GM12878 (cell line): Measurements from ENCODE around the gene MBLAC2. TPM values are rescaled to one million over a fixed set of nuclear protein-coding genes. Genes with fewer than 3 reads are reported as not detected.

Experiments used
- ATAC-seq: fragments of 200-7000 bp; cut with Tn5 transposase; 3 replicates; pipeline ENCODE4 v1.9.1; 2020; ENCODE audit warnings: mild to moderate bottlenecking, moderate library complexity
- BruUV-seq: library from RNA; stranded (reverse); fragments of 400-500 nt; replicated peaks from 2 replicates; lab custom pipeline; 2021; lab: Mats Ljungman, UMichigan
- CTCF ChIA-PET: fragments of 300-600 bp; sonication (Branson Sonifier 250); formaldehyde crosslinking; extraction: SDS; loops from one replicate; lab custom pipeline; 2021; ENCODE audit warnings: inconsistent platforms; lab: Yijun Ruan, JAX
- POLR2A ChIA-PET: fragments of 350-600 bp; formaldehyde crosslinking; extraction: SDS; loops from one replicate; lab custom pipeline; 2021; ENCODE audit warnings: inconsistent platforms; lab: Charles Lee
- RAD21 ChIA-PET: fragments of 300-600 bp; sonication (Branson Sonifier 250); formaldehyde crosslinking; loops from one replicate; lab custom pipeline; 2023; ENCODE audit warnings: antibody characterized with exemption; ENCODE audit not compliant: unreplicated experiment; lab: Charles Lee
- SMC1A ChIA-PET: fragments of 300-600 bp; sonication (Branson Sonifier 250); formaldehyde crosslinking; loops from one replicate; lab custom pipeline; 2023; ENCODE audit not compliant: unreplicated experiment, uncharacterized antibody; lab: Charles Lee
- DNase-seq: peaks from one replicate; pipeline ENCODE4 v3.0.0-alpha.2; 2011; ENCODE audit warnings: low read depth, low spot score
- FAIRE-seq: peaks from 3 replicates; lab custom pipeline; 2011; peaks lifted over from hg19 to GRCh38; lab: Jason Lieb, UNC
- H2AFZ ChIP-seq: 2 replicates; pipeline ENCODE4 v1.6.0; 2011; ENCODE audit warnings: low read depth, low read length, control low read depth; ENCODE audit not compliant: control insufficient read depth
- H3K27ac ChIP-seq: 2 replicates; pipeline ENCODE4 v1.5.1; 2011; ENCODE audit warnings: control low read depth; ENCODE audit not compliant: control insufficient read depth, insufficient read depth
- H3K27me3 ChIP-seq, 2 experiments: replicated peaks in 1 of 2; 2 replicates each; pipeline versions ENCODE4 v1.6.0 to v1.6.1; 2011; ENCODE audit warnings: low read length in 1 of 2; ENCODE audit not compliant: control insufficient read depth in 2 of 2, insufficient read depth in 2 of 2
- H3K36me3 ChIP-seq, 2 experiments: 2 replicates each; pipeline ENCODE4 v1.5.1; 2011; ENCODE audit warnings: low read length in 1 of 2; ENCODE audit not compliant: control insufficient read depth in 2 of 2, insufficient read depth in 2 of 2
- H3K4me1 ChIP-seq: 2 replicates; pipeline ENCODE4 v1.6.1; 2011; ENCODE audit warnings: mild to moderate bottlenecking, low read length, moderate library complexity, mixed read lengths; ENCODE audit not compliant: control insufficient read depth, insufficient read depth
- H3K4me2 ChIP-seq: 2 replicates; pipeline ENCODE4 v1.6.0; 2011; ENCODE audit warnings: control low read depth; ENCODE audit not compliant: control insufficient read depth, insufficient read depth
- H3K4me3 ChIP-seq: fragments of 200-600 bp; sonication (generic); 2 replicates; pipeline ENCODE4 v1.5.1; 2016
- H3K79me2 ChIP-seq: 2 replicates; pipeline ENCODE4 v1.6.0; 2011; ENCODE audit warnings: low read length; ENCODE audit not compliant: control insufficient read depth, insufficient read depth
- H3K9ac ChIP-seq: 2 replicates; pipeline ENCODE4 v1.8.0; 2011; ENCODE audit warnings: low read length, control low read depth, mixed read lengths; ENCODE audit not compliant: control insufficient read depth, insufficient read depth
- H3K9me3 ChIP-seq: replicated peaks from 3 replicates; pipeline ENCODE4 v1.5.1; 2011; ENCODE audit warnings: mild to moderate bottlenecking, low read length; ENCODE audit not compliant: control insufficient read depth, insufficient read depth
- H4K20me1 ChIP-seq: 2 replicates; pipeline ENCODE4 v1.6.0; 2011; ENCODE audit not compliant: control insufficient read depth, insufficient read depth
- BACH1 ChIP-seq: fragments of 450-650 bp; IDR thresholded peaks from 2 replicates; pipeline ENCODE4 v1.6.1; 2017; ENCODE audit warnings: mild to moderate bottlenecking, borderline replicate concordance
- BCL3 ChIP-seq: IDR thresholded peaks from 2 replicates; pipeline ENCODE4 v1.6.1; 2011; ENCODE audit warnings: borderline replicate concordance, low read depth, mild to moderate bottlenecking, moderate library complexity, low read length; ENCODE audit not compliant: insufficient read depth, poor library complexity, severe bottlenecking
- CBX5 ChIP-seq: sonication (generic); IDR thresholded peaks from 2 replicates; pipeline ENCODE4 v1.6.1; 2016; ENCODE audit warnings: low read depth, moderate library complexity, mild to moderate bottlenecking, inconsistent platforms
- FOXM1 ChIP-seq: IDR thresholded peaks from 2 replicates; pipeline ENCODE4 v1.6.1; 2012; ENCODE audit warnings: low read depth, mild to moderate bottlenecking, inconsistent platforms, low read length, moderate library complexity
- MEF2A ChIP-seq: IDR thresholded peaks from 2 replicates; pipeline ENCODE4 v1.6.1; 2011; ENCODE audit warnings: low read depth, mild to moderate bottlenecking, low read length, moderate library complexity; ENCODE audit not compliant: insufficient read depth
- MEF2B ChIP-seq: fragments of 450-650 bp; IDR thresholded peaks from 2 replicates; pipeline ENCODE4 v1.6.1; 2018; ENCODE audit warnings: mild to moderate bottlenecking, moderate library complexity; ENCODE audit not compliant: partially characterized antibody, poor library complexity, severe bottlenecking
- MLLT1 ChIP-seq: fragments of 450-650 bp; IDR thresholded peaks from 2 replicates; pipeline ENCODE4 v1.6.1; 2016; ENCODE audit warnings: mild to moderate bottlenecking
- PML ChIP-seq: IDR thresholded peaks from 2 replicates; pipeline ENCODE4 v1.6.1; 2012; ENCODE audit warnings: low read length, inconsistent platforms
- POLR2A ChIP-seq: IDR thresholded peaks from 2 replicates; pipeline ENCODE4 v1.6.1; 2011; ENCODE audit warnings: low read depth, mild to moderate bottlenecking, low read length
- SMAD5 ChIP-seq: IDR thresholded peaks from 2 replicates; pipeline ENCODE4 v1.6.1; 2016; ENCODE audit warnings: antibody characterized with exemption, low read depth
- ZBED1 ChIP-seq: IDR thresholded peaks from 2 replicates; pipeline ENCODE4 v1.6.1; 2016; ENCODE audit warnings: borderline replicate concordance
- WGBS: methylation state at CpG from one replicate; pipeline ENCODE4 v1.1.6; 2016; ENCODE audit warnings: low lambda C conversion rate; ENCODE audit not compliant: insufficient replicate concordance, insufficient coverage; ENCODE audit errors: missing lambda C conversion rate; 5-methylcytosine and 5-hydroxymethylcytosine counted together
- in situ Hi-C: fragments of 300-500 bp; cut with MboI; formaldehyde crosslinking; loops from 9 replicates; pipeline ENCODE4 v1.14.3; 2018; ENCODE audit warnings: mixed read lengths
- intact Hi-C: fragments of 100-400 bp; cut with micrococcal nuclease; formaldehyde crosslinking; loops from one replicate; pipeline ENCODE4 v1.14.2; 2022; ENCODE audit not compliant: unreplicated experiment
- polyA plus RNA-seq, 11 experiments: library from polyadenylated mRNA; depleted of rRNA in 4 of 11; unstranded in 6 of 11; stranded (reverse) in 5 of 11; fragments of >200 nt; fragmentation: Nextera tagmentation in 4 of 11; fragmentation: Illumina TruSeq in 1 of 11; extraction: Ambion mirVana in 4 of 11; extraction: Trizol in 1 of 11; gene quantifications; 1 replicate in 1 of 11; 2 replicates in 10 of 11; pipeline versions ENCODE4 v1.2.1 to v1.2.3, GENCODE V29; 2011 to 2016; ENCODE audit warnings: inconsistent platforms in 2 of 11, missing spikeins in 2 of 11, low read depth in 1 of 11
- total RNA-seq, 4 experiments: library from RNA; depleted of rRNA in 3 of 4; stranded (reverse); fragments of >200 nt in 3 of 4; fragmentation: Illumina TruSeq in 1 of 4; extraction: Trizol in 1 of 4; gene quantifications; 2 replicates each; pipeline versions ENCODE4 v1.2.1 to v1.2.3, GENCODE V29; 2013 to 2021
- TF ChIP-seq, protein P1 (sequence below): IDR thresholded peaks from 2 replicates; pipeline ENCODE4 v1.6.1; 2012; ENCODE audit warnings: low read length, inconsistent platforms
- TF ChIP-seq, protein P2 (sequence below): fragments of 450-650 bp; IDR thresholded peaks from 2 replicates; pipeline ENCODE4 v1.6.1; 2017; ENCODE audit warnings: mild to moderate bottlenecking, moderate library complexity

The MBLAC2 gene
- total and polyA plus RNA-seq, 10 of the 15 experiments (the other 5 are each of a cell fraction or from before 2014, with no cell fraction given): 2.0 to 10.5 (median 7.1) TPM

- in situ Hi-C loops: no loop called here
- Histone ChIP-seq H3K27me3 (no peaks in the 10 kb centered on the region), H3K9ac (peak overlapping the region; percentile 99), H3K9me3 (no peaks in the 10 kb centered on the region; the same call in 2 of the 3 replicates), H3K4me1 (no peaks in the 10 kb centered on the region), H3K36me3 (no peaks in the 10 kb centered on the region), H3K4me3 (peak overlapping the region; percentile 89), H2AFZ (peak overlapping the region; percentile 98), H3K27ac (peak overlapping the region; percentile 97), H3K4me2 (peak overlapping the region; percentile 64), H4K20me1 (no peaks in the 10 kb centered on the region), H3K79me2 (peaks cover 31% of the 10 kb centered on the region)
- intact Hi-C loops: loop anchor here (1.0 to 5.0 kb wide), 3 partner anchors 66 to 121 kb away; partner anchors contain the start of genes LYSMD3, MBLAC2 and POLR3G
- ChIA-PET RAD21 (interaction anchor here (0.6 to 1.0 kb wide), 2 partner anchors 196 to 1004 kb away, joined by 3 to 5 read pairs; no protein-coding TSS in a partner anchor), SMC1A (interaction anchor here (1.5 to 2.9 kb wide), 4 partner anchors 8 to 64 kb away, joined by 5 to 16 read pairs (median 9); no protein-coding TSS in a partner anchor), CTCF (interaction anchor here (1.0 to 2.0 kb wide), 2 partner anchors 66 to 196 kb away, joined by 4 read pairs; partner anchors contain the start of genes MBLAC2 and POLR3G), POLR2A (interaction anchor here (0.5 to 3.5 kb wide), 6 partner anchors 57 to 1342 kb away, joined by 3 to 21 read pairs (median 4); partner anchors contain the start of genes LYSMD3, MBLAC2 and POLR3G)
- DNase-seq (peak; percentile 4), FAIRE-seq (peak; percentile 66), ATAC-seq (peak; percentile 10)
- WGBS: 30% methylated on average over 14 of the region's 14 CpGs
- BruUV-seq: TSS peak; percentile 83
- TF ChIP-seq, protein P1, sequence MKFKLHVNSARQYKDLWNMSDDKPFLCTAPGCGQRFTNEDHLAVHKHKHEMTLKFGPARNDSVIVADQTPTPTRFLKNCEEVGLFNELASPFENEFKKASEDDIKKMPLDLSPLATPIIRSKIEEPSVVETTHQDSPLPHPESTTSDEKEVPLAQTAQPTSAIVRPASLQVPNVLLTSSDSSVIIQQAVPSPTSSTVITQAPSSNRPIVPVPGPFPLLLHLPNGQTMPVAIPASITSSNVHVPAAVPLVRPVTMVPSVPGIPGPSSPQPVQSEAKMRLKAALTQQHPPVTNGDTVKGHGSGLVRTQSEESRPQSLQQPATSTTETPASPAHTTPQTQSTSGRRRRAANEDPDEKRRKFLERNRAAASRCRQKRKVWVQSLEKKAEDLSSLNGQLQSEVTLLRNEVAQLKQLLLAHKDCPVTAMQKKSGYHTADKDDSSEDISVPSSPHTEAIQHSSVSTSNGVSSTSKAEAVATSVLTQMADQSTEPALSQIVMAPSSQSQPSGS: no peak
- TF ChIP-seq, protein P2, sequence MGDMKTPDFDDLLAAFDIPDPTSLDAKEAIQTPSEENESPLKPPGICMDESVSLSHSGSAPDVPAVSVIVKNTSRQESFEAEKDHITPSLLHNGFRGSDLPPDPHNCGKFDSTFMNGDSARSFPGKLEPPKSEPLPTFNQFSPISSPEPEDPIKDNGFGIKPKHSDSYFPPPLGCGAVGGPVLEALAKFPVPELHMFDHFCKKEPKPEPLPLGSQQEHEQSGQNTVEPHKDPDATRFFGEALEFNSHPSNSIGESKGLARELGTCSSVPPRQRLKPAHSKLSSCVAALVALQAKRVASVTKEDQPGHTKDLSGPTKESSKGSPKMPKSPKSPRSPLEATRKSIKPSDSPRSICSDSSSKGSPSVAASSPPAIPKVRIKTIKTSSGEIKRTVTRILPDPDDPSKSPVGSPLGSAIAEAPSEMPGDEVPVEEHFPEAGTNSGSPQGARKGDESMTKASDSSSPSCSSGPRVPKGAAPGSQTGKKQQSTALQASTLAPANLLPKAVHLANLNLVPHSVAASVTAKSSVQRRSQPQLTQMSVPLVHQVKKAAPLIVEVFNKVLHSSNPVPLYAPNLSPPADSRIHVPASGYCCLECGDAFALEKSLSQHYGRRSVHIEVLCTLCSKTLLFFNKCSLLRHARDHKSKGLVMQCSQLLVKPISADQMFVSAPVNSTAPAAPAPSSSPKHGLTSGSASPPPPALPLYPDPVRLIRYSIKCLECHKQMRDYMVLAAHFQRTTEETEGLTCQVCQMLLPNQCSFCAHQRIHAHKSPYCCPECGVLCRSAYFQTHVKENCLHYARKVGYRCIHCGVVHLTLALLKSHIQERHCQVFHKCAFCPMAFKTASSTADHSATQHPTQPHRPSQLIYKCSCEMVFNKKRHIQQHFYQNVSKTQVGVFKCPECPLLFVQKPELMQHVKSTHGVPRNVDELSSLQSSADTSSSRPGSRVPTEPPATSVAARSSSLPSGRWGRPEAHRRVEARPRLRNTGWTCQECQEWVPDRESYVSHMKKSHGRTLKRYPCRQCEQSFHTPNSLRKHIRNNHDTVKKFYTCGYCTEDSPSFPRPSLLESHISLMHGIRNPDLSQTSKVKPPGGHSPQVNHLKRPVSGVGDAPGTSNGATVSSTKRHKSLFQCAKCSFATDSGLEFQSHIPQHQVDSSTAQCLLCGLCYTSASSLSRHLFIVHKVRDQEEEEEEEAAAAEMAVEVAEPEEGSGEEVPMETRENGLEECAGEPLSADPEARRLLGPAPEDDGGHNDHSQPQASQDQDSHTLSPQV: no peak
- peak; percentile 90; the same call in 1 of the 2 replicates for TF ChIP-seq SMAD5
- peak; percentile 91 for TF ChIP-seq PML
- no peak for TF ChIP-seq BACH1
- TF ChIP-seq CBX5: 0 out of 2 replicates have a peak, but pooled peaks have one; percentile 68
- no peak for TF ChIP-seq MEF2B
- TF ChIP-seq BCL3: no peak
- TF ChIP-seq FOXM1: 0 out of 2 replicates have a peak, but pooled peaks have one; percentile 35
- 0 out of 2 replicates have a peak, but pooled peaks have one; percentile 6 for TF ChIP-seq MEF2A
- peak; percentile 72; the same call in 1 of the 2 replicates for TF ChIP-seq POLR2A
- TF ChIP-seq ZBED1: 0 out of 2 replicates have a peak, but pooled peaks have one; percentile 27
- peak; percentile 92 for TF ChIP-seq MLLT1
These were observed 65.8 kb downstream of the MBLAC2 start for GRCh38 chr5:90408571-90409317.
